PFSK-1 (cell line): ENCODE data around the gene FBLN2.

Experiments used
- POLR2AphosphoS5 ChIP-seq: IDR thresholded peaks from 2 replicates; pipeline ENCODE4 v1.6.1; 2012; ENCODE audit warnings: low read depth, mild to moderate bottlenecking, control low read depth, low read length, moderate library complexity
- SIN3A ChIP-seq: IDR thresholded peaks from 2 replicates; pipeline ENCODE4 v1.6.1; 2012; ENCODE audit warnings: mild to moderate bottlenecking, low read length, moderate library complexity, borderline replicate concordance; ENCODE audit not compliant: insufficient read depth

GRCh38 chr3:13508496-13508895 lies 40.4 kb upstream of the FBLN2 start:
- no peak for TF ChIP-seq SIN3A
- no peak for TF ChIP-seq POLR2AphosphoS5
